ENCODE data around the gene SLC43A3. TPM values are rescaled to one million over a fixed set of nuclear protein-coding genes. Genes with fewer than 3 reads are reported as not detected.
A peak's percentile ranks its signal among the peaks of the same experiment; 100 is the strongest.

The SLC43A3 gene
- 10 to 100 TPM; 12.1 to 36.2 (median 19.8) TPM for total RNA-seq
- 10 to 100 TPM; 16.6 to 24.7 TPM for polyA plus RNA-seq
- long read RNA-seq, donor 1, transcript SLC43A3-203 (14 exons, 2,617 nt) = major isoform, 13 of 33 reads
- long read RNA-seq, donor 1, partial matches to known transcripts = 9 of 33 reads
- long read RNA-seq, donor 1, other reads (novel, unspliced or antisense) = 7 of 33 reads
- long read RNA-seq, donor 2, transcript SLC43A3-203 (14 exons, 2,617 nt) = major isoform, 12 of 27 reads
- long read RNA-seq, donor 2, partial matches to known transcripts = 7 of 27 reads
- long read RNA-seq, donor 2, other reads (novel, unspliced or antisense) = 4 of 27 reads
- long read RNA-seq, donor 3, transcript SLC43A3-203 (14 exons, 2,617 nt) = major isoform, 38 of 102 reads
- long read RNA-seq, donor 3, partial matches to known transcripts = 29 of 102 reads
- long read RNA-seq, donor 3, other reads (novel, unspliced or antisense) = 31 of 102 reads

- TF ChIP-seq, protein P1, sequence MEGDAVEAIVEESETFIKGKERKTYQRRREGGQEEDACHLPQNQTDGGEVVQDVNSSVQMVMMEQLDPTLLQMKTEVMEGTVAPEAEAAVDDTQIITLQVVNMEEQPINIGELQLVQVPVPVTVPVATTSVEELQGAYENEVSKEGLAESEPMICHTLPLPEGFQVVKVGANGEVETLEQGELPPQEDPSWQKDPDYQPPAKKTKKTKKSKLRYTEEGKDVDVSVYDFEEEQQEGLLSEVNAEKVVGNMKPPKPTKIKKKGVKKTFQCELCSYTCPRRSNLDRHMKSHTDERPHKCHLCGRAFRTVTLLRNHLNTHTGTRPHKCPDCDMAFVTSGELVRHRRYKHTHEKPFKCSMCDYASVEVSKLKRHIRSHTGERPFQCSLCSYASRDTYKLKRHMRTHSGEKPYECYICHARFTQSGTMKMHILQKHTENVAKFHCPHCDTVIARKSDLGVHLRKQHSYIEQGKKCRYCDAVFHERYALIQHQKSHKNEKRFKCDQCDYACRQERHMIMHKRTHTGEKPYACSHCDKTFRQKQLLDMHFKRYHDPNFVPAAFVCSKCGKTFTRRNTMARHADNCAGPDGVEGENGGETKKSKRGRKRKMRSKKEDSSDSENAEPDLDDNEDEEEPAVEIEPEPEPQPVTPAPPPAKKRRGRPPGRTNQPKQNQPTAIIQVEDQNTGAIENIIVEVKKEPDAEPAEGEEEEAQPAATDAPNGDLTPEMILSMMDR (IDR thresholded peaks at IDR 0.05) = peak in 1 of 9 donors; percentile 6
- H3K4me3 ChIP-seq = peak within 1 kb of the TSS; percentile 27 to 72 (median 63)
- H3K27ac ChIP-seq = peak within 1 kb of the TSS; percentile 66 to 97 (median 95)
- H3K9me3 ChIP-seq = no peaks in the 10 kb centered on the region
- H3K36me3 ChIP-seq = peaks cover 0 to 32% (median 8%) of the 10 kb centered on the region in 9 donors
- intact Hi-C loops (cut with DNase I) = loop anchor here in 1 of 10 donors (5.0 kb wide), 1 partner anchor 80 kb away; no protein-coding TSS in a partner anchor
- H3K4me1 ChIP-seq = peaks cover 32 to 80% (median 58%) of the 10 kb centered on the region in 9 donors
- WGBS, 2 donors = 4 to 5% methylated on average over 27 to 39 of the region's 39 CpGs
- no peaks in the 10 kb centered on the region for H3K27me3 ChIP-seq
- DNase-seq = peak; percentile 77 to 83
- ATAC-seq = peak; percentile 65 to 80 (median 74)
Measured at GRCh38 chr11:57426929-57427726, at the start of gene SLC43A3. Gene SLC43A3 (minus strand): TSS chr11:57427121. CDS start chr11:57426172, 949 bp downstream.

DNA sequence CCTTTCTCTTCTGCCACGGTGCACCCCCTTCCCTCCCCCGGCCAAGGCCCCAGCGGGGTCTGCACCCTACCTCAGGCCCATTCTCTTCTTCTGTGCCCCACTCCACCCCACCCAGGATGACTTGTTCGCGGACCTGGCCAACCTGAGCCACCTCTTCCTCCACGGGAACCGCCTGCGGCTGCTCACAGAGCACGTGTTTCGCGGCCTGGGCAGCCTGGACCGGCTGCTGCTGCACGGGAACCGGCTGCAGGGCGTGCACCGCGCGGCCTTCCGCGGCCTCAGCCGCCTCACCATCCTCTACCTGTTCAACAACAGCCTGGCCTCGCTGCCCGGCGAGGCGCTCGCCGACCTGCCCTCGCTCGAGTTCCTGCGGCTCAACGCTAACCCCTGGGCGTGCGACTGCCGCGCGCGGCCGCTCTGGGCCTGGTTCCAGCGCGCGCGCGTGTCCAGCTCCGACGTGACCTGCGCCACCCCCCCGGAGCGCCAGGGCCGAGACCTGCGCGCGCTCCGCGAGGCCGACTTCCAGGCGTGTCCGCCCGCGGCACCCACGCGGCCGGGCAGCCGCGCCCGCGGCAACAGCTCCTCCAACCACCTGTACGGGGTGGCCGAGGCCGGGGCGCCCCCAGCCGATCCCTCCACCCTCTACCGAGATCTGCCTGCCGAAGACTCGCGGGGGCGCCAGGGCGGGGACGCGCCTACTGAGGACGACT is 49.3 kb upstream of the SLC43A3 start:
- Histone ChIP-seq H3K4me1 (peaks cover 3 to 35% (median 25%) of the 10 kb centered on the region in 9 donors), H3K4me3 (peak overlapping the region; percentile 37 to 63 (median 55)), H3K27me3 (peaks cover 0 to 23% (median 0%) of the 10 kb centered on the region in 7 donors), H3K27ac (peak overlapping the region in 5 of 10 donors; percentile 3 to 47 (median 31)), H3K36me3 (no peaks in the 10 kb centered on the region), H3K9me3 (no peaks in the 10 kb centered on the region)
- ATAC-seq = peak; percentile 55 to 79 (median 68)
- peak in 1 of 2 donors; percentile 69 for DNase-seq
- 5 to 7% methylated on average over 75 to 80 of the region's 80 CpGs for WGBS, 2 donors
- intact Hi-C loops (cut with DNase I) = loop anchor here in 3 of 10 donors (5.0 to 10.0 kb wide), 2 partner anchors 129 to 131 kb away; no protein-coding TSS in a partner anchor
- TF ChIP-seq, protein P1 (IDR thresholded peaks at IDR 0.05) = no peak

- 59 to 67% methylated on average over 5 of the region's 5 CpGs for WGBS, 2 donors
- Histone ChIP-seq H3K4me1 (peaks cover 3 to 35% (median 25%) of the 10 kb centered on the region in 9 donors), H3K9me3 (no peaks in the 10 kb centered on the region), H3K4me3 (peak overlapping the region in 8 of 10 donors; percentile 37 to 61 (median 55)), H3K27ac (no peak overlapping the region), H3K36me3 (no peaks in the 10 kb centered on the region), H3K27me3 (peaks cover 0 to 23% (median 0%) of the 10 kb centered on the region in 7 donors)
- ATAC-seq (no peak), DNase-seq (no peak)
- TF ChIP-seq, protein P1 (IDR thresholded peaks at IDR 0.05) = no peak
- intact Hi-C loops (cut with DNase I) = loop anchor here in 3 of 10 donors (5.0 to 10.0 kb wide), 2 partner anchors 128 to 131 kb away; no protein-coding TSS in a partner anchor
Measured at GRCh38 chr11:57475671-57476046, 48.7 kb upstream of the SLC43A3 start.
